ENCODE results near the gene KCTD7. TPM values are rescaled to one million over a fixed set of nuclear protein-coding genes. Genes with fewer than 3 reads are reported as not detected.

KCTD7 gene
- total and polyA plus RNA-seq, 2 of the 13 experiments (the other 11 are each of a cell fraction or from before 2014, with no cell fraction given), result 7.3 to 13.5 TPM

DNA sequence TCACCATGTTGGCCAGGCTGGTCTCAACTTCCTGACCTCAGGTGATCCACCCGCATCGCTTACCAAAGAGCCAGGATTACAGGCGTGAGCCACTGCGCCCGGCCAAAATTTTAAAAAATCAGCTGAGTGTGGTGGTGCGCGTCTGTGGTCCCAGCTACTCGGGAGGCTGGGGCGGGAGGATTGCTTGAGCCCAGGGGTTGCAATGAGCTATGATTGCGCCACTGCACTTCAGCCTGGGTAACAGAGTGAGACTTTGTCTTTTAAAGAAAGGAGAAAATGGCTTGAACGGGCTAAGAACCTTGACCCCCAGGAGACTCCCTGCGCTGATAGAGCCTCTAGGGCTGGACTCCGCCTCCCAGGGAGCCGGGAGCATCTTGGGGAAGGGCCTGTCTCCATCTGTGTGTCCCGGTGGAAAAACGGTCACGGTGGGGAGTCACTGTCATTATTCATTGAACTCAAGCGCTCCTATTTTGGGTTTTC is 760 bp upstream of the KCTD7 start (continued):
- TF ChIP-seq SOX6 (IDR thresholded peaks at IDR 0.05) (no peak), SOX6 (CRISPR knock-in tag; IDR thresholded peaks at IDR 0.05) (no peak; the same call in 1 of the 2 replicates), ZNF749 (CRISPR knock-in tag; IDR thresholded peaks at IDR 0.05; ENCODE audit: borderline replicate concordance) (no peak), ZNF33B (CRISPR knock-in tag; IDR thresholded peaks at IDR 0.05) (0 out of 2 replicates have a peak, but pooled peaks have one; percentile 22), ZNF382 (CRISPR knock-in tag; IDR thresholded peaks at IDR 0.05; ENCODE audit: borderline replicate concordance) (no peak), ZNF333 (CRISPR knock-in tag; IDR thresholded peaks at IDR 0.05; ENCODE audit: borderline replicate concordance) (no peak), ZNF224 (CRISPR knock-in tag; IDR thresholded peaks at IDR 0.05) (peak; percentile 84; the same call in 1 of the 2 replicates), ZNF629 (CRISPR knock-in tag; conservative IDR thresholded peaks at IDR 0.05) (0 out of 2 replicates have a peak, but pooled peaks have one; percentile 33), ZFP36L2 (CRISPR knock-in tag; IDR thresholded peaks at IDR 0.05) (no peak), RBM22 (optimal IDR thresholded peaks at IDR 0.05; ENCODE audit: low read length) (no peak), ZNF343 (CRISPR knock-in tag; IDR thresholded peaks at IDR 0.05) (no peak), ZSCAN25 (CRISPR knock-in tag; IDR thresholded peaks at IDR 0.05) (no peak; the same call in 1 of the 2 replicates), ZNF652 (CRISPR knock-in tag; IDR thresholded peaks at IDR 0.05; ENCODE audit: borderline replicate concordance, low read depth) (no peak), ZNF235 (CRISPR knock-in tag; IDR thresholded peaks at IDR 0.05; ENCODE audit: borderline replicate concordance) (no peak), ZNF660 (CRISPR knock-in tag; IDR thresholded peaks at IDR 0.05; ENCODE audit: borderline replicate concordance, low read depth) (no peak), ZNF253 (CRISPR knock-in tag; IDR thresholded peaks at IDR 0.05; ENCODE audit: borderline replicate concordance) (no peak), TMF1 (CRISPR knock-in tag; IDR thresholded peaks at IDR 0.05; ENCODE audit: low read depth) (no peak), ZNF7 (CRISPR knock-in tag; IDR thresholded peaks at IDR 0.05) (no peak), HNRNPUL1 (IDR thresholded peaks at IDR 0.05; ENCODE audit: low read depth, low read length) (no peak)
- TF ChIP-seq, protein P1, sequence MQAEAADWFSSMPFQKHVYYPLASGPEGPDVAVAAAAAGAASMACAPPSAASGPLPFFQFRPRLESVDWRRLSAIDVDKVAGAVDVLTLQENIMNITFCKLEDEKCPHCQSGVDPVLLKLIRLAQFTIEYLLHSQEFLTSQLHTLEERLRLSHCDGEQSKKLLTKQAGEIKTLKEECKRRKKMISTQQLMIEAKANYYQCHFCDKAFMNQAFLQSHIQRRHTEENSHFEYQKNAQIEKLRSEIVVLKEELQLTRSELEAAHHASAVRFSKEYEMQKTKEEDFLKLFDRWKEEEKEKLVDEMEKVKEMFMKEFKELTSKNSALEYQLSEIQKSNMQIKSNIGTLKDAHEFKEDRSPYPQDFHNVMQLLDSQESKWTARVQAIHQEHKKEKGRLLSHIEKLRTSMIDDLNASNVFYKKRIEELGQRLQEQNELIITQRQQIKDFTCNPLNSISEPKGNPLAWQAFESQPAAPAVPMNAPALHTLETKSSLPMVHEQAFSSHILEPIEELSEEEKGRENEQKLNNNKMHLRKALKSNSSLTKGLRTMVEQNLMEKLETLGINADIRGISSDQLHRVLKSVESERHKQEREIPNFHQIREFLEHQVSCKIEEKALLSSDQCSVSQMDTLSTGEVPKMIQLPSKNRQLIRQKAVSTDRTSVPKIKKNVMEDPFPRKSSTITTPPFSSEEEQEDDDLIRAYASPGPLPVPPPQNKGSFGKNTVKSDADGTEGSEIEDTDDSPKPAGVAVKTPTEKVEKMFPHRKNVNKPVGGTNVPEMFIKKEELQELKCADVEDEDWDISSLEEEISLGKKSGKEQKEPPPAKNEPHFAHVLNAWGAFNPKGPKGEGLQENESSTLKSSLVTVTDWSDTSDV (CRISPR knock-in tag; IDR thresholded peaks at IDR 0.05), result no peak
- TF ChIP-seq, protein P2, sequence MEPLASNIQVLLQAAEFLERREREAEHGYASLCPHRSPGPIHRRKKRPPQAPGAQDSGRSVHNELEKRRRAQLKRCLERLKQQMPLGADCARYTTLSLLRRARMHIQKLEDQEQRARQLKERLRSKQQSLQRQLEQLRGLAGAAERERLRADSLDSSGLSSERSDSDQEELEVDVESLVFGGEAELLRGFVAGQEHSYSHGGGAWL (CRISPR knock-in tag; IDR thresholded peaks at IDR 0.05), result no peak
- TF ChIP-seq, protein P3, sequence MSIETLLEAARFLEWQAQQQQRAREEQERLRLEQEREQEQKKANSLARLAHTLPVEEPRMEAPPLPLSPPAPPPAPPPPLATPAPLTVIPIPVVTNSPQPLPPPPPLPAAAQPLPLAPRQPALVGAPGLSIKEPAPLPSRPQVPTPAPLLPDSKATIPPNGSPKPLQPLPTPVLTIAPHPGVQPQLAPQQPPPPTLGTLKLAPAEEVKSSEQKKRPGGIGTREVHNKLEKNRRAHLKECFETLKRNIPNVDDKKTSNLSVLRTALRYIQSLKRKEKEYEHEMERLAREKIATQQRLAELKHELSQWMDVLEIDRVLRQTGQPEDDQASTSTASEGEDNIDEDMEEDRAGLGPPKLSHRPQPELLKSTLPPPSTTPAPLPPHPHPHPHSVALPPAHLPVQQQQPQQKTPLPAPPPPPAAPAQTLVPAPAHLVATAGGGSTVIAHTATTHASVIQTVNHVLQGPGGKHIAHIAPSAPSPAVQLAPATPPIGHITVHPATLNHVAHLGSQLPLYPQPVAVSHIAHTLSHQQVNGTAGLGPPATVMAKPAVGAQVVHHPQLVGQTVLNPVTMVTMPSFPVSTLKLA (IDR thresholded peaks at IDR 0.05), result no peak
- TF ChIP-seq, protein P4, sequence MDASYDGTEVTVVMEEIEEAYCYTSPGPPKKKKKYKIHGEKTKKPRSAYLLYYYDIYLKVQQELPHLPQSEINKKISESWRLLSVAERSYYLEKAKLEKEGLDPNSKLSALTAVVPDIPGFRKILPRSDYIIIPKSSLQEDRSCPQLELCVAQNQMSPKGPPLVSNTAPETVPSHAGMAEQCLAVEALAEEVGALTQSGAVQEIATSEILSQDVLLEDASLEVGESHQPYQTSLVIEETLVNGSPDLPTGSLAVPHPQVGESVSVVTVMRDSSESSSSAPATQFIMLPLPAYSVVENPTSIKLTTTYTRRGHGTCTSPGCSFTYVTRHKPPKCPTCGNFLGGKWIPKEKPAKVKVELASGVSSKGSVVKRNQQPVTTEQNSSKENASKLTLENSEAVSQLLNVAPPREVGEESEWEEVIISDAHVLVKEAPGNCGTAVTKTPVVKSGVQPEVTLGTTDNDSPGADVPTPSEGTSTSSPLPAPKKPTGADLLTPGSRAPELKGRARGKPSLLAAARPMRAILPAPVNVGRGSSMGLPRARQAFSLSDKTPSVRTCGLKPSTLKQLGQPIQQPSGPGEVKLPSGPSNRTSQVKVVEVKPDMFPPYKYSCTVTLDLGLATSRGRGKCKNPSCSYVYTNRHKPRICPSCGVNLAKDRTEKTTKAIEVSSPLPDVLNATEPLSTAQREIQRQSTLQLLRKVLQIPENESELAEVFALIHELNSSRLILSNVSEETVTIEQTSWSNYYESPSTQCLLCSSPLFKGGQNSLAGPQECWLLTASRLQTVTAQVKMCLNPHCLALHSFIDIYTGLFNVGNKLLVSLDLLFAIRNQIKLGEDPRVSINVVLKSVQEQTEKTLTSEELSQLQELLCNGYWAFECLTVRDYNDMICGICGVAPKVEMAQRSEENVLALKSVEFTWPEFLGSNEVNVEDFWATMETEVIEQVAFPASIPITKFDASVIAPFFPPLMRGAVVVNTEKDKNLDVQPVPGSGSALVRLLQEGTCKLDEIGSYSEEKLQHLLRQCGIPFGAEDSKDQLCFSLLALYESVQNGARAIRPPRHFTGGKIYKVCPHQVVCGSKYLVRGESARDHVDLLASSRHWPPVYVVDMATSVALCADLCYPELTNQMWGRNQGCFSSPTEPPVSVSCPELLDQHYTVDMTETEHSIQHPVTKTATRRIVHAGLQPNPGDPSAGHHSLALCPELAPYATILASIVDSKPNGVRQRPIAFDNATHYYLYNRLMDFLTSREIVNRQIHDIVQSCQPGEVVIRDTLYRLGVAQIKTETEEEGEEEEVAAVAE (CRISPR knock-in tag; IDR thresholded peaks at IDR 0.05; ENCODE audit: borderline replicate concordance), result no peak

Measured in HepG2 (cell line).